Caco-2 (cell line): ENCODE data around the gene GSTO1. TPM values are rescaled to one million over a fixed set of nuclear protein-coding genes. Genes with fewer than 3 reads are reported as not detected.
A peak's percentile ranks its signal among the peaks of the same experiment; 100 is the strongest.
"Not testable (repeated sequence)": the region's sequence is repeated elsewhere in the genome, so short reads cannot be mapped to it uniquely, and the experiment has no call there.

Experiments used
- BruUV-seq: library from RNA; stranded (reverse); fragments of 400-500 nt; replicated peaks from 2 replicates; lab custom pipeline; 2021; lab: Mats Ljungman, UMichigan
- CTCF ChIA-PET: fragments of 300-600 bp; sonication (Branson Sonifier 250); formaldehyde crosslinking; loops from one replicate; lab custom pipeline; 2022; ENCODE audit warnings: antibody characterized with exemption; lab: Charles Lee
- POLR2A ChIA-PET: fragments of 300-600 bp; sonication (Branson Sonifier 250); formaldehyde crosslinking; loops from one replicate; lab custom pipeline; 2022; ENCODE audit warnings: antibody characterized with exemption; lab: Charles Lee
- DNase-seq, 2 experiments: peaks; one replicate each; pipeline versions ENCODE4 v3.0.0 to v3.0.0-alpha.2; 2020 to 2022
- H3K27me3 ChIP-seq: replicated peaks from 2 replicates; pipeline ENCODE4 v1.6.0; 2011; ENCODE audit warnings: low read length; ENCODE audit not compliant: control insufficient read depth, insufficient read depth
- H3K36me3 ChIP-seq: 2 replicates; pipeline ENCODE4 v1.5.1; 2011; ENCODE audit warnings: low read length; ENCODE audit not compliant: control insufficient read depth, insufficient read depth
- H3K4me1 ChIP-seq: fragments of 250-450 bp; sonication (Bioruptor Pico); 2 replicates; pipeline ENCODE4 v1.5.1; 2020; ENCODE audit warnings: mild to moderate bottlenecking
- H3K4me3 ChIP-seq: 2 replicates; pipeline ENCODE4 v1.5.1; 2011; ENCODE audit warnings: low read depth, mild to moderate bottlenecking, control low read depth, low read length
- H3K9me3 ChIP-seq: fragments of 250-450 bp; sonication (Bioruptor Pico); 2 replicates; pipeline ENCODE4 v1.5.1; 2020; ENCODE audit warnings: mild to moderate bottlenecking, moderate library complexity
- H3K27ac Mint-ChIP-seq: one replicate; pipeline ENCODE4 v1.8.0; 2022; ENCODE audit warnings: mixed read lengths; ENCODE audit not compliant: unreplicated experiment
- H3K27me3 Mint-ChIP-seq: one replicate; pipeline ENCODE4 v1.8.0; 2022; ENCODE audit warnings: mixed read lengths; ENCODE audit not compliant: insufficient read depth, unreplicated experiment
- H3K36me3 Mint-ChIP-seq: one replicate; pipeline ENCODE4 v1.8.0; 2022; ENCODE audit warnings: mild to moderate bottlenecking, mixed read lengths; ENCODE audit not compliant: insufficient read depth, unreplicated experiment
- H3K4me1 Mint-ChIP-seq: one replicate; pipeline ENCODE4 v1.8.0; 2022; ENCODE audit warnings: low read depth, mixed read lengths; ENCODE audit not compliant: unreplicated experiment
- H3K4me3 Mint-ChIP-seq: one replicate; pipeline ENCODE4 v1.8.0; 2022; ENCODE audit warnings: mild to moderate bottlenecking, moderate library complexity, mixed read lengths; ENCODE audit not compliant: unreplicated experiment
- H3K9me3 Mint-ChIP-seq: one replicate; pipeline ENCODE4 v1.8.0; 2022; ENCODE audit warnings: mixed read lengths; ENCODE audit not compliant: unreplicated experiment
- CTCF ChIP-seq, 2 experiments: fragments of 200-600 bp in 1 of 2; IDR thresholded peaks; 1 replicate in 1 of 2; 2 replicates in 1 of 2; pipeline versions ENCODE4 v1.5.1 to v1.8.0; 2011 to 2022; ENCODE audit warnings: antibody characterized with exemption in 1 of 2, control low read depth in 1 of 2, inconsistent platforms in 1 of 2, low read depth in 1 of 2, low read length in 1 of 2, mild to moderate bottlenecking in 1 of 2, moderate library complexity in 1 of 2; ENCODE audit not compliant: insufficient read depth in 1 of 2, severe bottlenecking in 1 of 2, unreplicated experiment in 1 of 2
- intact Hi-C: fragments of 100-400 bp; cut with micrococcal nuclease; formaldehyde crosslinking; loops from one replicate; pipeline ENCODE4 v1.10.0; 2022; ENCODE audit not compliant: unreplicated experiment
- total RNA-seq: library from RNA; stranded (reverse); gene quantifications from 2 replicates; pipeline ENCODE4 v1.2.3, GENCODE V29; 2022

GSTO1 gene
- total RNA-seq, 1 experiment from 2014 or later: 167 TPM

GRCh38 chr10:104242545-104242944 is 12.1 kb upstream of the GSTO1 start:
- no TSS peak for BruUV-seq

GRCh38 chr10:104243009-104243408 is 11.7 kb upstream of the GSTO1 start:
- POLR2A ChIA-PET: not testable (repeated sequence)

More at GRCh38 chr10:104242545-104242944, 12.1 kb upstream of the GSTO1 start:
- peak overlapping the region; percentile 73 for H3K27ac Mint-ChIP-seq
- CTCF ChIA-PET: no interaction called here
- TF ChIP-seq CTCF (IDR thresholded peaks at IDR 0.05; ENCODE audit: insufficient read depth in 1 of 2, low read depth in 1 of 2, low read length in 1 of 2, severe bottlenecking in 1 of 2, unreplicated experiment in 1 of 2): no peak
- H3K27me3 Mint-ChIP-seq: no peaks in the 10 kb centered on the region
- intact Hi-C loops: no loop called here
- peaks cover 17% of the 10 kb centered on the region for H3K9me3 ChIP-seq
- no peak for DNase-seq
- no peaks in the 10 kb centered on the region for H3K27me3 ChIP-seq
- no peak overlapping the region for H3K4me3 Mint-ChIP-seq
- no peaks in the 10 kb centered on the region for H3K36me3 Mint-ChIP-seq
- H3K36me3 ChIP-seq: no peaks in the 10 kb centered on the region
- peaks cover 22% of the 10 kb centered on the region for H3K4me1 ChIP-seq
- POLR2A ChIA-PET: no interaction called here
- H3K4me3 ChIP-seq: no peak overlapping the region
- H3K9me3 Mint-ChIP-seq: no peaks in the 10 kb centered on the region
- H3K4me1 Mint-ChIP-seq: peaks cover 14% of the 10 kb centered on the region

GRCh38 chr10:104243512-104243911 is 11.2 kb upstream of the GSTO1 start:
- no peaks in the 10 kb centered on the region for H3K9me3 Mint-ChIP-seq
- DNase-seq: no peak
- H3K27me3 Mint-ChIP-seq: no peaks in the 10 kb centered on the region
- H3K36me3 Mint-ChIP-seq: no peaks in the 10 kb centered on the region
- POLR2A ChIA-PET: no interaction called here
- peak overlapping the region; percentile 73 for H3K27ac Mint-ChIP-seq
- peaks cover 9% of the 10 kb centered on the region for H3K4me1 Mint-ChIP-seq
- Histone ChIP-seq H3K9me3 (peaks cover 22% of the 10 kb centered on the region), H3K4me1 (peaks cover 17% of the 10 kb centered on the region), H3K36me3 (no peaks in the 10 kb centered on the region), H3K4me3 (no peak overlapping the region), H3K27me3 (no peaks in the 10 kb centered on the region)
- TF ChIP-seq CTCF (IDR thresholded peaks at IDR 0.05; ENCODE audit: insufficient read depth in 1 of 2, low read depth in 1 of 2, low read length in 1 of 2, severe bottlenecking in 1 of 2, unreplicated experiment in 1 of 2): no peak
- no TSS peak for BruUV-seq
- no peak overlapping the region for H3K4me3 Mint-ChIP-seq
- CTCF ChIA-PET: no interaction called here
- intact Hi-C loops: loop anchor here (1.0 kb wide), 1 partner anchor 10 kb away; no protein-coding TSS in a partner anchor

More at GRCh38 chr10:104243009-104243408, 11.7 kb upstream of the GSTO1 start:
- peaks cover 21% of the 10 kb centered on the region for H3K9me3 ChIP-seq
- H3K4me1 Mint-ChIP-seq, H3K27me3 ChIP-seq, H3K9me3 Mint-ChIP-seq, H3K27me3 Mint-ChIP-seq, CTCF ChIA-PET, H3K36me3 ChIP-seq, H3K4me3 Mint-ChIP-seq, H3K36me3 Mint-ChIP-seq, H3K4me3 ChIP-seq, BruUV-seq: not testable (repeated sequence)
- intact Hi-C loops: loop anchor here (1.0 kb wide), 1 partner anchor 10 kb away; no protein-coding TSS in a partner anchor
- peak overlapping the region; percentile 73 for H3K27ac Mint-ChIP-seq
- peaks cover 17% of the 10 kb centered on the region for H3K4me1 ChIP-seq
- peak; percentile 57 to 67 for DNase-seq
